ENCODE measurements around the gene RAB10. TPM values are rescaled to one million over a fixed set of nuclear protein-coding genes. Genes with fewer than 3 reads are reported as not detected.

Gene RAB10
- total RNA-seq, 3 donors from 2014 or later: 135 to 155 (median 146) TPM

- Mint-ChIP-seq H3K9me3 (no peaks in the 10 kb centered on the region), H3K4me3 (peak overlapping the region; percentile 61), H3K27me3 (ENCODE audit: low read depth) (peaks cover 35% of the 10 kb centered on the region), H3K4me1 (ENCODE audit: low read depth) (peaks cover 15% of the 10 kb centered on the region), H3K36me3 (ENCODE audit: insufficient read depth) (no peaks in the 10 kb centered on the region)
- DNase-seq: no peak
- no peak for ATAC-seq
Measured at GRCh38 chr2:26173776-26174482, 140.0 kb downstream of the RAB10 start.

GRCh38 chr2:26174691-26175465 lies 141.0 kb downstream of the RAB10 start:
- no peak for ATAC-seq
- H3K4me3 Mint-ChIP-seq: no peak overlapping the region
- no peak for DNase-seq
- peaks cover 19% of the 10 kb centered on the region for H3K4me1 Mint-ChIP-seq (ENCODE audit: low read depth)
- peaks cover 41% of the 10 kb centered on the region for H3K27me3 Mint-ChIP-seq (ENCODE audit: low read depth)
- H3K36me3 Mint-ChIP-seq (ENCODE audit: insufficient read depth): no peaks in the 10 kb centered on the region
- no peaks in the 10 kb centered on the region for H3K9me3 Mint-ChIP-seq

DNA sequence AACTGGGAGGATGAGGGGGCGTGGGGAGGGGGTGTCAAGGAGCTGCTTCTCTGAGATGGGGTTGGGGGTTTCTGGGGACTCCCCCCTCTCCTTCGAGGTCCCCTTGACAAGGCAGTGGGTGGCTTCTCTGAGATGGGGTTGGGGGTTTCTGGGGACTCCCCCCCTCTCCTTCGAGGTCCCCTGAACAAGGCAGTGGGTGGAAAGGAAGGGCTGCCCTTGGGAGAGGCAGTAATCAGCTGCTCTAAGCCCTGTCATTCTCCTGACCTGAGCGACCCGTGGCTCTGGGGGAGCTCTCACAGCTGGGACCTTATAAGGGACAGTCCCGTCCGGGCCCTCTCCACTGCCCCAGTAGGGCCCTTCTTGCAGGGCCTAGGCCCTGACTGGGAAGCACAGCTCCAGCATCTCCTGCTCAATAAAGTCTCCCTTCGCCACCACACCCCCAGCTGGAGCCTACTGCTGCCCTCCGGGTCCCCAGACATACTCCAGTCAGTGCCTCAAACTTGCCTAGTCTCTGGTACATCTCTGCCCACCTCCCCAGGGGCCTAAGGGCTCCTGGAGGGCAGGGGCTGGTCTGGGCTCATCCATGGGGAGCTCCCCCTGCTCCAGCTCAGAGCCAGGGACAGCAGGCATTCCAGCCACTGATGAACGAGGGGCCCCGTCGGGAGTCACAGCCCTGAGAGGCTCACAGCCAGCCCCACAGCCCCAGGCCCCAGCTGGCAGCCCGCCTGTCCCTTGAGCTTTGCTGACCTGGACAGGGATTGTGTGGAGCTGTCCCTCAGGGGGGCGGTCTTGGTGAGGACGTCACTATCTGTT lies 141.8 kb downstream of the RAB10 start:
- peaks cover 48% of the 10 kb centered on the region for H3K27me3 Mint-ChIP-seq (ENCODE audit: low read depth)
- no peak for DNase-seq
- H3K36me3 Mint-ChIP-seq (ENCODE audit: insufficient read depth): no peaks in the 10 kb centered on the region
- H3K4me3 Mint-ChIP-seq: no peak overlapping the region
- no peaks in the 10 kb centered on the region for H3K9me3 Mint-ChIP-seq
- no peak for ATAC-seq
- peaks cover 22% of the 10 kb centered on the region for H3K4me1 Mint-ChIP-seq (ENCODE audit: low read depth)

DNA sequence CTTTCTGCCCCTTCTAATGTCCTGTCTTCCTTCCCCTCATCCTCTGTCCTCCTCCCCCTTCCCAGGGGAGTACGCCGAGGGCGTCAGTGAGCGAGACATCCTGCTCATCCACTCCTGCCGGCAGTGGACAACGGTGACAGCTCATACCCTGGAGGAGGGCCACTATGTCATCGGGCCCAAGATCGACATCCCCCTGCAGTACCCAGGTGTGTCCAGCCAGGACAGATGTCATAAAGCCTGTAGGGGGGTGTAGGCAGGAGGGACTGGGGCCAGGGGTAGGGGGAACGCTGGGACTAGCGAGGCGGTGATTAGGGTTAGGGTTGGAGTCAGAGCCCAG lies 142.4 kb downstream of the RAB10 start:
- Mint-ChIP-seq H3K4me1 (ENCODE audit: low read depth) (peaks cover 22% of the 10 kb centered on the region), H3K27me3 (ENCODE audit: low read depth) (peaks cover 51% of the 10 kb centered on the region), H3K4me3 (no peak overlapping the region), H3K36me3 (ENCODE audit: insufficient read depth) (no peaks in the 10 kb centered on the region), H3K9me3 (no peaks in the 10 kb centered on the region)
- ATAC-seq (no peak), DNase-seq (no peak)

DNA sequence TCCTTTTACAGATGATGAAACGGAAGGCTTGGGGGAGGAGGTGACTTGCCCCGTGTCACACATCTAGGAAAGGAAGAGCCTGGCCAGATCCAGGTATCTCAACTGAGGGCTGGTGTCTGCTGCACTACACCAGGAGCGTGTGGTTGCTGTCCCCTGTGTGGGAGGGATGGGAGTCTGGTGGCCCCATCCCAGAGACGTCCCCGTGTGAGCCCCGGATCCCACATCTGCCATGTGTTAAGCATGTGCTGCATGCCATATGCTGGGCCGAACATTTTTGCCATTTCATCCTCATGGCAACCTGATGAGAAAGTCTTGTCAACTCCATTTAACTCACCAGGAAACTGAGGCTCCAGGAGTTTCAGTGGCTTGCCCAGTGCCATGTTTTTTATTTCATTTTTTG lies 143.2 kb downstream of the RAB10 start:
- DNase-seq (no peak), ATAC-seq (no peak)
- H3K27me3 Mint-ChIP-seq (ENCODE audit: low read depth): peaks cover 47% of the 10 kb centered on the region
- no peaks in the 10 kb centered on the region for H3K9me3 Mint-ChIP-seq
- H3K4me1 Mint-ChIP-seq (ENCODE audit: low read depth): peaks cover 16% of the 10 kb centered on the region
- no peaks in the 10 kb centered on the region for H3K36me3 Mint-ChIP-seq (ENCODE audit: insufficient read depth)
- no peak overlapping the region for H3K4me3 Mint-ChIP-seq

- Mint-ChIP-seq H3K36me3 (ENCODE audit: insufficient read depth) (no peaks in the 10 kb centered on the region), H3K9me3 (no peaks in the 10 kb centered on the region), H3K4me1 (ENCODE audit: low read depth) (peaks cover 13% of the 10 kb centered on the region), H3K27me3 (ENCODE audit: low read depth) (peaks cover 45% of the 10 kb centered on the region), H3K4me3 (no peak overlapping the region)
- DNase-seq: no peak
- no peak for ATAC-seq
Measured at GRCh38 chr2:26178246-26178645, 144.4 kb downstream of the RAB10 start.

DNA sequence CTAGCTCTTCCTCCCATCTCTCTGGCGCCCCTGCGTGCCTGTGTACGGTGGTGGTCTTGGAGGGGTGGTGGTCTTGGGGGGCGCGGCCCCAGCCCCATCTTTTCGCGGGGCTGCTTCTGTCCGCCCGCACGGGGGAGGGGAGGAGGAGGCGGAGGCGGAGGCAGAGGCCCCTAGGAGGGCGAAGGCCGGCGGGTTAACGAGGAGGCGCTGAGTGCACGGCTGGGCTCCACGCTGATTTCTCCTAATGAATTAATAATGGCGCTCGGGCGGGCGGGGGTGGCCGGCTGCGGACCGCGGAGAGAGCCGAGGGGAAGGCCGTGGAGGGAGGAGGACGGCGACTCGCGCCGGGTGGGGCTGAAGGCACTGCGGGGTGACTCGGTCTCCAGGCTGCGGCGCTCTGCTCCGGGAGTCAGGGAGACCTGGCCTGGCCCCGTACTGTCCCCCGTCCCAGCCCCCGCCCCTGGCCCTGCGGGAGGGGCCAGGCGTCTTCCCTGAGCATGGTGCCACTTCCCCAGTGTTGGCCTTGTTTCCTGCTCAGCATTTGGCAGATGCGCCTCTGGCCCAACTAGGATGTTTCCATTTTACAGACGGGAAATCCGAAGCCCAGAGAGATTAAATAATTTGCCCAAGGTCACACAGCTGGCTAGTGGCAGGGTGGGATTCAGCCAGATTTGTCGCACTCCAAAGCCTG lies 145.0 kb downstream of the RAB10 start:
- H3K4me1 Mint-ChIP-seq (ENCODE audit: low read depth): peaks cover 16% of the 10 kb centered on the region
- H3K36me3 Mint-ChIP-seq (ENCODE audit: insufficient read depth): no peaks in the 10 kb centered on the region
- DNase-seq: no peak
- H3K4me3 Mint-ChIP-seq: peak overlapping the region; percentile 59
- no peaks in the 10 kb centered on the region for H3K9me3 Mint-ChIP-seq
- H3K27me3 Mint-ChIP-seq (ENCODE audit: low read depth): peaks cover 43% of the 10 kb centered on the region
- ATAC-seq: peak; percentile 30 to 51

GRCh38 chr2:26179446-26179913 lies 145.6 kb downstream of the RAB10 start:
- Mint-ChIP-seq H3K9me3 (no peaks in the 10 kb centered on the region), H3K36me3 (ENCODE audit: insufficient read depth) (no peaks in the 10 kb centered on the region), H3K27me3 (ENCODE audit: low read depth) (peaks cover 39% of the 10 kb centered on the region), H3K4me1 (ENCODE audit: low read depth) (peaks cover 16% of the 10 kb centered on the region), H3K4me3 (peak overlapping the region; percentile 59)
- DNase-seq (no peak), ATAC-seq (peak in 1 of 2 donors; percentile 15)

GRCh38 chr2:26182441-26182840 lies 148.6 kb downstream of the RAB10 start:
- ATAC-seq: no peak
- Mint-ChIP-seq H3K9me3 (no peaks in the 10 kb centered on the region), H3K4me1 (ENCODE audit: low read depth) (peaks cover 24% of the 10 kb centered on the region), H3K36me3 (ENCODE audit: insufficient read depth) (no peaks in the 10 kb centered on the region), H3K27me3 (ENCODE audit: low read depth) (peaks cover 24% of the 10 kb centered on the region), H3K4me3 (no peak overlapping the region)
- no peak for DNase-seq

GRCh38 chr2:26182887-26183630 lies 149.2 kb downstream of the RAB10 start:
- H3K9me3 Mint-ChIP-seq: no peaks in the 10 kb centered on the region
- H3K36me3 Mint-ChIP-seq (ENCODE audit: insufficient read depth): no peaks in the 10 kb centered on the region

DNA sequence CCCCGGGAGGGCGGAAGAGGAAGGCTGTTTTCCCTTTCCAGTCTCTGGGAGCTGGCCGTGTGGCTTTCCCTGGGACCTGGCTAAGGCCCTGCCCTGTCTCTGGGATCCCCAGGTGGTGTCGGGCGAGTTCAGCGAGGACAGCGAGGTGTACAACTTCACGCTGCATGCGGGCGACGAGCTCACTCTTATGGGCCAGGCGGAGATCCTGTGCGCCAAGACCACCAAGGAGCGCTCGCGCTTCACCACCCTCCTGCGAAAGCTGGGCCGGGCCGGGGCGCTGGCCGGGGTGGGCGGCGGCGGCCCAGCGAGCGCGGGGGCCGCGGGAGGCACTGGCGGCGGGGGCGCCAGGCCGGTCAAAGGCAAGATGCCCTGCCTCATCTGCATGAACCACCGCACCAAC lies 150.2 kb downstream of the RAB10 start:
- Mint-ChIP-seq H3K27me3 (ENCODE audit: low read depth) (peaks cover 23% of the 10 kb centered on the region), H3K9me3 (no peaks in the 10 kb centered on the region), H3K36me3 (ENCODE audit: insufficient read depth) (no peaks in the 10 kb centered on the region), H3K4me1 (ENCODE audit: low read depth) (peaks cover 24% of the 10 kb centered on the region), H3K4me3 (peak overlapping the region; percentile 67)
- no peak for ATAC-seq
- no peak for DNase-seq

More at GRCh38 chr2:26182887-26183630, 149.2 kb downstream of the RAB10 start:
- H3K27me3 Mint-ChIP-seq (ENCODE audit: low read depth): peaks cover 24% of the 10 kb centered on the region
- peak overlapping the region; percentile 24 for H3K4me3 Mint-ChIP-seq
- H3K4me1 Mint-ChIP-seq (ENCODE audit: low read depth): peaks cover 25% of the 10 kb centered on the region
- DNase-seq (no peak), ATAC-seq (no peak)

- ATAC-seq: peak; percentile 96 to 97
- Mint-ChIP-seq H3K4me1 (ENCODE audit: low read depth) (peaks cover 23% of the 10 kb centered on the region), H3K9me3 (no peaks in the 10 kb centered on the region), H3K36me3 (ENCODE audit: insufficient read depth) (no peaks in the 10 kb centered on the region), H3K4me3 (peak overlapping the region; percentile 81), H3K27me3 (ENCODE audit: low read depth) (peaks cover 19% of the 10 kb centered on the region)
- DNase-seq: peak; percentile 85
Measured at GRCh38 chr2:26184555-26185303, 150.8 kb downstream of the RAB10 start.
